ENCODE data around the gene IQGAP1.

DNA sequence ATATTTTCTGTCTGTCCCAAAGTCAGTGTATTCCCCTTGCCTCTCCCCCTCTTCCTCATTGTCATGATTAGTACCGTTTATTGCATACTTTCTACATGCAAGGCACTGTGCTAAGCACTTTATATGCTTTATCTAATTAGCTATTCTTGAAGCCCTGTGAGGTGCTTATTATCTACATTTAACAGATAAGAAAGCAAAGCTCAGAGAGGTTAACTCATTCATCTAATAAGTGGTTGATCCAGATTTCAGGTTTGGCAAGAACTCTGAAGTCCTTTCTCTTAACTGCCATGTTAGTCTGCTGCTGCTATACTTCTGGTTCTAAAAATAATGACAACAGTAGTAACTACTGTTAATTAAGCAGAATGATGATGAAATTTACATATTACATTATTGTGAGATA is 13.5 kb downstream of the IQGAP1 start:
- TF ChIP-seq POLR2AphosphoS5 (IDR thresholded peaks at IDR 0.05; ENCODE audit: low read depth, low read length) (no peak), POLR2A (IDR thresholded peaks at IDR 0.05; ENCODE audit: low read depth, low read length) (no peak)

Measured in GM12891 (cell line).